PC-9 (cell line): ENCODE results near the gene ACTG1.

Experiments
- CTCF ChIP-seq: fragments of 200-600 bp; sonication (generic); conservative IDR thresholded peaks from 2 replicates; pipeline ENCODE4 v1.6.1; 2017; ENCODE audit warnings: mixed run types, antibody characterized with exemption, mild to moderate bottlenecking, moderate library complexity
- EZH2 ChIP-seq: fragments of 200-600 bp; sonication (generic); IDR thresholded peaks from 2 replicates; pipeline ENCODE4 v1.8.0; 2017; ENCODE audit warnings: antibody characterized with exemption, low read depth

GRCh38 chr17:81464586-81464985 lies 48.0 kb downstream of the ACTG1 start:
- TF ChIP-seq EZH2 (no peak), CTCF (no peak)
